GM12872 (cell line): Measurements from ENCODE around the gene HBEGF.
A peak's percentile ranks its signal among the peaks of the same experiment; 100 is the strongest.

Experiments used
- CTCF ChIP-seq: IDR thresholded peaks from 3 replicates; pipeline ENCODE4 v1.5.1; 2011; ENCODE audit warnings: low read depth, mild to moderate bottlenecking, low read length, moderate library complexity; ENCODE audit not compliant: insufficient read depth

Gene HBEGF, protein sequence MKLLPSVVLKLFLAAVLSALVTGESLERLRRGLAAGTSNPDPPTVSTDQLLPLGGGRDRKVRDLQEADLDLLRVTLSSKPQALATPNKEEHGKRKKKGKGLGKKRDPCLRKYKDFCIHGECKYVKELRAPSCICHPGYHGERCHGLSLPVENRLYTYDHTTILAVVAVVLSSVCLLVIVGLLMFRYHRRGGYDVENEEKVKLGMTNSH

GRCh38 chr5:140346348-140347221 lies at the start of gene HBEGF:
HBEGF (minus strand) TSS chr5:140346603; CDS start chr5:140346328, 275 bp downstream.
- peak; percentile 82 for TF ChIP-seq CTCF

GRCh38 chr5:140393738-140394137 lies 47.3 kb upstream of the HBEGF start:
- no peak for TF ChIP-seq CTCF

DNA sequence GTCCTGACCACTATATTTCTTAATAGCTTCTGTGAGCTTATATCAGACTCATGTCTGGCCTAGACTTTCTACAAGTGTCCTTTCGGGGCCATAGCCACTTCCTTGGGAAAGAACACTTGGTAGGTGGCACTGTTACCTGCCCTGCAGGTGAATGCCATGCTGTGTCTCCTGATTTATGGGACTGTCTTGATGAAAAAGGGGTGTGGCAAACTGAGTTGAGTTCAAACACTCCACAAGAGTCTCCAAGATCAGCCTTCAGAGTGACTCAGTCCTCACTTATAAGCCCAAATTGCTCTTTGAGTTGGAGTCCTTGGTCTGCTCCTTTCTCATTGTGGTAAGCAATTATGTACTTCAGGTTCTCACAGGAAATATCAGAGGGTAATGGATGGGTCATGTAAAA lies 45.3 kb upstream of the HBEGF start:
- no peak for TF ChIP-seq CTCF

DNA sequence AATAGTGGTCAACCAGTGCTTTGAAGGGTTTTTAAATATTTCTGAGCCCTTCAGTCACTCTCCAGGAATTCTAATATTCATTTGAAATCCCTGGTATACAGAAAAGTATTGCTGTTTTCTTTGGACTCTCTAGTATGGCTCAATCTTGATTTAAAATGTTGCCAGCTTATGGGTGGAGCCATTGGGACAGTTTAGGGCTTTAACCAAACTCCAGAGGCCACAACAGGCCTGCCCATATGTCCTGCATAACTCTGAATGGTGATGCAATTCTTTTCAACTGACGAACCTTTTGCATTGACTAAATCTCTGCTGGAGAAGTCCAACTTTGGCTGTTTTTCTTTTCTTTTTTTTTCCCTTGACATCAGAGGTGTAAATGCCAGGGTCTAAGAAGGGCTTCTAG lies 44.9 kb upstream of the HBEGF start:
- no peak for TF ChIP-seq CTCF

GRCh38 chr5:140388052-140388451 lies 41.6 kb upstream of the HBEGF start:
- TF ChIP-seq CTCF, result no peak

- no peak for TF ChIP-seq CTCF
These were observed 36.9 kb upstream of the HBEGF start for GRCh38 chr5:140383300-140383699.

DNA sequence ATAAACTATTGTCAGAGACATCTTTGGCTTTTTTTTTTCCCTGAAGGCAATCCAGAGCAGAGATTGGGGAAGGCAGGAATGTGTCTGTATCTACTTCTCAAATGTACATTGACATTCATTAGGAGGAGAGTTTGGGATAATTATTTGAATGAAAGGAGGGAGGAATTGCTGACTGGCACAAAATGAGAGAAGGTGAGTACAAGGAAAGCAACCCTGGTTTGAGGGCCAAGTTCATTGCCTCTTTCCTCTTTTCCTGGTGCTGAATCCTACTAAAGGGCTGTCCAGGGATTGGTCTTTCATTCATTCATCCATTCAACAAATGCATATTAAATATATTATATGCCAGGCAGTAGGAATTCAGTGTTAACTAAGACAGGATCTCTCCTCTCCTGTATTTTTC lies 36.5 kb upstream of the HBEGF start:
- TF ChIP-seq CTCF, result no peak
